Stomach (tissue), 4 donors: ENCODE measurements around the gene JAK1.

Source experiments
- EP300 ChIP-seq: sonication (generic); formaldehyde crosslinking; IDR thresholded peaks from one replicate; pipeline ENCODE4 v1.6.1; 2017; ENCODE audit warnings: antibody characterized with exemption
- POLR2A ChIP-seq, 4 donors: fragments of 450-650 bp; IDR thresholded peaks; one replicate each; pipeline ENCODE4 v1.6.1; 2016; ENCODE audit warnings: antibody characterized with exemption in 4 of 4, control low read depth in 2 of 4, mild to moderate bottlenecking in 1 of 4, moderate library complexity in 1 of 4
- POLR2AphosphoS5 ChIP-seq, 3 donors: sonication (generic); formaldehyde crosslinking; IDR thresholded peaks; one replicate each; pipeline ENCODE4 v1.6.1; 2016; ENCODE audit warnings: antibody characterized with exemption in 3 of 3
- TF ChIP-seq, protein P1 (sequence below), 7 experiments: fragments of 450-650 bp in 4 of 7; fragments of 200-600 bp in 3 of 7; sonication (generic) in 3 of 7; IDR thresholded peaks; one replicate each; pipeline ENCODE4 v1.5.1; 2016 to 2019; ENCODE audit warnings: antibody characterized with exemption in 7 of 7, control low read depth in 2 of 7, mild to moderate bottlenecking in 1 of 7

- TF ChIP-seq, protein P1, sequence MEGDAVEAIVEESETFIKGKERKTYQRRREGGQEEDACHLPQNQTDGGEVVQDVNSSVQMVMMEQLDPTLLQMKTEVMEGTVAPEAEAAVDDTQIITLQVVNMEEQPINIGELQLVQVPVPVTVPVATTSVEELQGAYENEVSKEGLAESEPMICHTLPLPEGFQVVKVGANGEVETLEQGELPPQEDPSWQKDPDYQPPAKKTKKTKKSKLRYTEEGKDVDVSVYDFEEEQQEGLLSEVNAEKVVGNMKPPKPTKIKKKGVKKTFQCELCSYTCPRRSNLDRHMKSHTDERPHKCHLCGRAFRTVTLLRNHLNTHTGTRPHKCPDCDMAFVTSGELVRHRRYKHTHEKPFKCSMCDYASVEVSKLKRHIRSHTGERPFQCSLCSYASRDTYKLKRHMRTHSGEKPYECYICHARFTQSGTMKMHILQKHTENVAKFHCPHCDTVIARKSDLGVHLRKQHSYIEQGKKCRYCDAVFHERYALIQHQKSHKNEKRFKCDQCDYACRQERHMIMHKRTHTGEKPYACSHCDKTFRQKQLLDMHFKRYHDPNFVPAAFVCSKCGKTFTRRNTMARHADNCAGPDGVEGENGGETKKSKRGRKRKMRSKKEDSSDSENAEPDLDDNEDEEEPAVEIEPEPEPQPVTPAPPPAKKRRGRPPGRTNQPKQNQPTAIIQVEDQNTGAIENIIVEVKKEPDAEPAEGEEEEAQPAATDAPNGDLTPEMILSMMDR (IDR thresholded peaks at IDR 0.05), result no peak
- TF ChIP-seq POLR2A (IDR thresholded peaks at IDR 0.05) (no peak), EP300 (no peak), POLR2AphosphoS5 (IDR thresholded peaks at IDR 0.05) (no peak)
Measured at GRCh38 chr1:64844175-64844574, 122.2 kb downstream of the JAK1 start.
